ENCODE results near the gene HCFC1.

DNA sequence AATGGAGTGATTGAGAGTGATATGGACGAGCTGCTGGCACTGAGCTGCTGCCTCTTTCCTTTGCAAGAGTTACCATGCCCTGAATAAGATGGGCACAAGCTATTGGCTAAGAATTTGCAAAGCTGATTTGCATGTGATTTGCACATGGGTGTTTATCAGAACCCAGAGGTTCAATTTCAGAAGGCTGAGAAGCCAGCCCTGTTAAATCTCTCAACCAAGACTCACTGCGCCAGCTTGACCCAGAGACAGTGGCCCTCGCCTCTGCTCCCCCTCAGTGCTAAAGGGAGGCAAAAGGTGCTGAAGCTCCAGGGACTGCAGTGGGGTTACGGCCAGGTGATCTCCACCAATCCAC is 46.3 kb downstream of the HCFC1 start:
- no peak for TF ChIP-seq CTCF (conservative IDR thresholded peaks at IDR 0.05)
- no peak for TF ChIP-seq EZH2 (IDR thresholded peaks at IDR 0.05; ENCODE audit: low read depth)
